ENCODE measurements around the gene ZNF805. TPM values are rescaled to one million over a fixed set of nuclear protein-coding genes. Genes with fewer than 3 reads are reported as not detected.
A peak's percentile ranks its signal among the peaks of the same experiment; 100 is the strongest.

Gene ZNF805
- total RNA-seq, 1 experiment from 2014 or later, result 18.2 TPM

GRCh38 chr19:57263244-57263741, 22.9 kb downstream of the ZNF805 start:
- Mint-ChIP-seq H3K4me1 (peaks cover 19% of the 10 kb centered on the region), H3K4me3 (no peak overlapping the region), H3K9me3 (no peaks in the 10 kb centered on the region), H3K27me3 (ENCODE audit: low read depth) (no peaks in the 10 kb centered on the region), H3K27ac (no peak overlapping the region), H3K36me3 (no peaks in the 10 kb centered on the region)
- TF ChIP-seq PREB (CRISPR knock-in tag; IDR thresholded peaks at IDR 0.05; ENCODE audit: borderline replicate concordance), result no peak
- no peak for TF ChIP-seq MXD4 (CRISPR knock-in tag; IDR thresholded peaks at IDR 0.05; ENCODE audit: borderline replicate concordance)
- TF ChIP-seq CTCF (IDR thresholded peaks at IDR 0.05), result no peak
- TF ChIP-seq ZNF423 (CRISPR knock-in tag; IDR thresholded peaks at IDR 0.05), result no peak
- no peak for TF ChIP-seq TP53 (CRISPR knock-in tag; IDR thresholded peaks at IDR 0.05)
- ATAC-seq (peak; percentile 77), DNase-seq (ENCODE audit: low spot score) (no peak)
- ChIA-PET POLR2A (interaction anchor here (0.6 kb wide), 1 partner anchor 34 kb away, joined by 6 read pairs; no protein-coding TSS in a partner anchor), CTCF (interaction anchor here (0.9 kb wide), 1 partner anchor 31 kb away, joined by 3 read pairs; no protein-coding TSS in a partner anchor)

- peak overlapping the region; percentile 5; the same call in 1 of the 2 replicates for H3K27ac Mint-ChIP-seq
- no peak overlapping the region for H3K4me3 Mint-ChIP-seq
- POLR2A ChIA-PET, result no interaction called here
- no peaks in the 10 kb centered on the region for H3K36me3 Mint-ChIP-seq
- no peak for DNase-seq (ENCODE audit: low spot score)
- H3K27me3 Mint-ChIP-seq (ENCODE audit: low read depth), result no peaks in the 10 kb centered on the region; the same call in 1 of the 2 replicates
- peaks cover 19% of the 10 kb centered on the region for H3K4me1 Mint-ChIP-seq
- ATAC-seq, result no peak
- H3K9me3 Mint-ChIP-seq, result no peaks in the 10 kb centered on the region
- CTCF ChIA-PET, result no interaction called here
- TF ChIP-seq ZMAT4 (CRISPR knock-in tag; IDR thresholded peaks at IDR 0.05) (no peak), RELA (CRISPR knock-in tag; IDR thresholded peaks at IDR 0.05; ENCODE audit: borderline replicate concordance) (no peak), USF1 (CRISPR knock-in tag; IDR thresholded peaks at IDR 0.05) (no peak), AR (CRISPR knock-in tag; IDR thresholded peaks at IDR 0.05) (no peak), FOXJ3 (CRISPR knock-in tag; IDR thresholded peaks at IDR 0.05; ENCODE audit: borderline replicate concordance) (no peak), NR3C1 (CRISPR knock-in tag; conservative IDR thresholded peaks at IDR 0.05; ENCODE audit: low read depth) (no peak), SP1 (CRISPR knock-in tag; conservative IDR thresholded peaks at IDR 0.05) (no peak), GABPB1 (CRISPR knock-in tag; IDR thresholded peaks at IDR 0.05) (no peak), TCF7 (CRISPR knock-in tag; IDR thresholded peaks at IDR 0.05; ENCODE audit: low read depth) (no peak), IRF2 (CRISPR knock-in tag; IDR thresholded peaks at IDR 0.05; ENCODE audit: borderline replicate concordance, low read depth) (no peak), ZNF138 (CRISPR knock-in tag; conservative IDR thresholded peaks at IDR 0.05) (no peak), KAT7 (CRISPR knock-in tag; IDR thresholded peaks at IDR 0.05; ENCODE audit: borderline replicate concordance) (no peak), ZNF532 (CRISPR knock-in tag; IDR thresholded peaks at IDR 0.05; ENCODE audit: borderline replicate concordance) (no peak), ZNF512 (CRISPR knock-in tag; IDR thresholded peaks at IDR 0.05; ENCODE audit: borderline replicate concordance) (no peak), NFATC4 (CRISPR knock-in tag; IDR thresholded peaks at IDR 0.05) (no peak)
Observed at GRCh38 chr19:57267291-57267690, 26.9 kb downstream of the ZNF805 start.
